ENCODE results near the gene RNF213.
"Not testable (repeated sequence)": the region's sequence is repeated elsewhere in the genome, so short reads cannot be mapped to it uniquely, and the experiment has no call there.

Gene RNF213

GRCh38 chr17:80319999-80320344 is 59.3 kb downstream of the RNF213 start:
- DNase-seq (ENCODE audit: low read depth): no peak

DNA sequence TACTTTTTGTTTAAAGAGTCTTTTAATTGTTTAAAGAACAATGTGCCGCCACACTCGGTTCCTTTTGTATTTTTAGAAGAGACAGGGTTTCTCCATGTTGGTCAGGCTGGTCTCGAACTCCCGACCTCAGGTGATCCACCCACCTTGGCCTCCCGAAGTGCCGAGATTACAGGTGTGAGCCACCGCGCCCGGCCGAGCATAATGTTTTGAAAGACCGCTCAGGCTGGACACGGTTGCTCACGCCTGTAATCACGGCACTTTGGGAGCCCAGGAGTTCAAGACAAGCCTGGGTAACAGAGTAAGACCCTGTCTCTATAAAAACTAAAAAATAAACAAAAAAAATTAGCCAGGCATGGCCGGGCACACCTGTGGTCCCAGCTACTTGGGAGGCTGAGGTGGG is 59.8 kb downstream of the RNF213 start:
- DNase-seq (ENCODE audit: low read depth): no peak

- DNase-seq (ENCODE audit: low read depth): no peak
Observed at GRCh38 chr17:80322864-80323263, 62.2 kb downstream of the RNF213 start.

DNA sequence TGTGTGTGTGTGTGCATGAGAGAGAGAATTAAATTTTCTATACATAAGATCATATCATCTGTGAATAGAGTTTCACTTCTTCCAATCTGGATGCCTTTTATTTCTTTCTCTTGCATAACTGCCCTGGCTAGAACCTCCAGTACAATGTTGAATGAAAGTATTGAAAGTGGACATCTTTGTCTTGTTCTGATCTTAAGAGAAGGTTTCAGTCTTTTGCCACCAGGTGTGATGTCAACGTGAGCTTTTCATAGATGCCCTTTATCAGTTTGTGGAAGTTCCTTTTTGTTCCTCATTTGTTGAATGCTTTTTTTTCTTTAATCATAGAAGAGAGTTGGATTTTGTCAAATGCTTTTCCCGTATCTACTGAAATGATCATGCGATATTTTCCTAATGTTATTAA is 63.3 kb downstream of the RNF213 start:
- no peak for DNase-seq (ENCODE audit: low read depth)

- DNase-seq (ENCODE audit: low read depth): no peak
Observed at GRCh38 chr17:80327518-80327917, 66.9 kb downstream of the RNF213 start.

- DNase-seq (ENCODE audit: low read depth): no peak
Observed at GRCh38 chr17:80328634-80329380, 68.2 kb downstream of the RNF213 start.

- not testable (repeated sequence) for DNase-seq (ENCODE audit: low read depth)
Observed at GRCh38 chr17:80329421-80329820, 68.8 kb downstream of the RNF213 start.

DNA sequence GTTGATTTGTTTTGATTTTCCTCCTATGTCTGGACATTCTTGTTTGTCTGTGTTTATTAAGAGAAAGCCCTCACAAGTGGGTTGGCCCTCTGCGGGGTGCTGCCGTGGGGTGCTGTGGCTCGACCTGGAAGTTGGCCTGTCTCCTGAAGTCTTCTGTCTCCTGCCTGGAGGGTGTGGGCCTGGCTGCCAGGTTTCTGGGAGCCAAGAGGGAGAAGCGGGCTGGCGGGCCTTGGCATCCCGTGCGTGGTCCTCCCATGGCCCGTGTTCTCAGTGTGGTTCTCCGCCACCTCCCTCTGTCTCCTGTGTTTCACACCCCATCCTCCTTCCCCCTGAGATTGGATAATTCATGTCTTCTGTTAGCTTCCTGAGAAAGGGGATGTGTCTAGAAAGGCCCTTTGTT is 69.6 kb downstream of the RNF213 start:
- no peak for DNase-seq (ENCODE audit: low read depth)

DNA sequence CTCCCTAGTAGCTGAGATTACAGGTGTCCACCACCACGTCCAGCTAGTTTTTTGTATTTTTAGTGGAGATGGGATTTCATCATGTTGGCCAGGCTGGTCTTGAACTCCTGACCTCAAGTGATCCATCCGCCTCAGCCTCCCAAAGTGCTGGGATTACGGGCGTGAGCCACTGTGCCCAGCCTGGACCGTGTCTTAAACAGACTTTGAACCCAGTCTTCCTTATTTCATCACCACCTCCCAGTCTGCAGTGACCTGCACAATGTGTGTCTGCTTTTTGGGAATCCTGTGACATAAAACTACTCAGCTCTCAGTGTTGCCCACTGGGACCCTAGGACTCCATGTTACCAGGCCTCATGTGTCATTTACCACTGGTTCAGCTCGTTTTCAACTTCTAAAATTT is 70.3 kb downstream of the RNF213 start:
- not testable (repeated sequence) for DNase-seq (ENCODE audit: low read depth)

DNA sequence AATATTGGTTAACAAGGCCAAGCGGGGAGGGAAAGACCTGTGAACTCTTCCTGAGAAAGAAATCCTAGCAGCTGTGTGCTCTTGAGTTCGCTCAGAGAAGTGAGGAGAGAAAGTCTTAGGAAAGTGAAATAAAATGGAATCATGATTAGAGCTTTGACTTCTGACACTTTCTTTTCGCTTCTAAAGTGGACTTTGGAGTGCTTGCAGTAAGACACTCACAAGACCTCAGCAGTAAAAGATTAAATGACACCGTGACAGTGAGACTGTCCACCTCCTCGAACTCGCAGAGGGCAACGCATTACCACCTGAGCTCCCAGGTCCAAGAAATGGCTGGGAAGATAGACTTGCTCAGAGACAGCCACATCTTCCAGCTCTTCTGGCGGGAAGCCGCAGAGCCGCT is 71.2 kb downstream of the RNF213 start:
- DNase-seq (ENCODE audit: low read depth): no peak

DNA sequence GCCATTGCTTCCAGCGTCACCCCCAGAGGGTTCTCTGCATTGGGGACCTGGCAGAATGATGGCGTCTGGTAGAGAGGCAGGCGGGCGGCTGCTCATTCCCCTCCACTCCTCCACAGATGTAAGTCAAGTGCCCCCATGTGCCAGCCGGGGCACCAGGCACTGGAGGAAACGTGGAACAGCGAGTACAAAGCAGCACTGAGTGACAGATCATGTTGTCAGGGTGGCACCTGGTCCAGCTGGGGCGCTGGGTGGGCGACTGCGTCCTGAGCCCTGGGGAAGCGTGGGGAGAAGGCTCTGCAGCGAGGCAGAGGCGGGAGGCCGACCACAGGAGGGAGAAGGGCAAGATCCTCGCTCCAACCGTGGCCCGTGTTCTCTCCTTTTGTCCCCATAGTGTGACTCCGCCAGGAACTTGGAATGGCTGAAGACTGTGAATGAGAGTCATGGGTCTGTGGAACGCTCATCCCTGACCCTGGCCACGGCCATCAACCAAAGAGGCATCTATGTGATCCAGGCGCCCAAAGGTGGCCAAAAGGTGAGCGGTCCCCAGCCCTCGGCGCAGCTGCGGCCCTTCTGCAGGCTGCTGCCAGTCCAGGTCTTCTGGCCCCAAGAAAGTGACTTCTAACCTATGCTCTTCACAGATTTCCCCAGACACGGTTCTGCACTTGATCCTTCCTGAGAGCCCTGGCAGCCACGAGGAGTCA is 76.7 kb downstream of the RNF213 start:
- no peak for DNase-seq (ENCODE audit: low read depth)

DNA sequence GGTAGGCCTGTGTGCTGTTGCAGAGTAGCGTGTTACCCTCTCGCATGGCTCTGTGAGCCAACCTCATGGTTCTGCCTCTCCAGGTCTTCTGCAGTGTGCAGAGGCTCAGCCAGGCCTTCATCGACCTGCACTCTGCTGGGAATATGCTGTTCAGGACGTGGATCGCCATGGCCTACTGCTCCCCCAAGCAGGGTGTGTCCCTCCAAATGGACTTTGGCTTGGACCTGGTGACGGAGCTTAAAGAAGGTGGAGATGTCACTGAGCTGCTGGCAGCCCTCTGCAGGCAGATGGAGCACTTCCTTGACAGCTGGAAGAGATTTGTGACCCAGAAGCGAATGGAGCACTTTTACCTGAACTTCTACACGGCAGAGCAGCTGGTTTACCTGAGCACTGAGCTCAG is 78.5 kb downstream of the RNF213 start:
- no peak for DNase-seq (ENCODE audit: low read depth)

GRCh38 chr17:80339731-80340456 is 79.2 kb downstream of the RNF213 start:
- no peak for DNase-seq (ENCODE audit: low read depth)

DNA sequence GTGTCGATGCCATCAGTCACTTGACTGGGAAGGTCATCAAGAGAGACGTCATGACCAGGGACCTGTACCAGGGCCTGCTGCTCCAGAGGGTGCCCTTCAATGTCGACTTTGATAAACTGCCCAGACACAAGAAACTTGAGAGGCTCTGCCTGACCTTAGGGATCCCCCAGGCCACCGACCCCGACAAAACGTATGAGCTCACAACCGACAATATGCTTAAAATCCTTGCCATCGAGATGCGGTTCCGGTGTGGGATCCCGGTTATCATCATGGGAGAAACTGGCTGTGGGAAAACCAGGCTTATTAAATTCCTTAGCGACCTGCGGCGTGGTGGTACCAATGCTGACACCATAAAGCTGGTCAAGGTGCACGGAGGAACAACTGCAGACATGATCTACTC is 84.7 kb downstream of the RNF213 start:
- DNase-seq (ENCODE audit: low read depth): no peak

DNA sequence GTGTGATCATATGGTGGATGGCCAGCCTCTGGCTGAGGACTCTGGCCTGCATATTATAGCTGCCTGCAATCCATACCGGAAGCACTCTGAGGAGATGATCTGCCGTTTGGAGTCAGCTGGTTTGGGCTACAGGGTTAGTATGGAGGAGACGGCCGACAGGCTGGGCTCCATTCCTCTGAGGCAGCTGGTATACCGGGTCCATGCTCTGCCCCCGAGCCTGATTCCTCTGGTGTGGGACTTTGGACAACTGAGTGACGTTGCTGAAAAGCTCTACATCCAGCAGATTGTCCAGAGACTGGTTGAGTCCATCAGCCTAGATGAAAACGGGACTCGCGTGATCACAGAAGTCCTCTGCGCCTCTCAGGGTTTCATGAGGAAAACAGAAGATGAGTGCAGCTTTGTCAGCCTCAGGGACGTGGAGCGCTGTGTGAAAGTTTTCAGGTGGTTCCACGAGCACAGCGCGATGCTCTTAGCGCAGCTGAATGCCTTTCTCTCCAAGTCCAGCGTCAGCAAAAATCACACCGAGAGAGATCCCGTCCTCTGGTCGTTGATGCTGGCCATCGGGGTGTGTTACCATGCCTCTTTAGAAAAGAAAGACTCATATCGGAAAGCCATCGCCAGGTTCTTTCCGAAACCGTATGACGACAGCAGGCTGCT is 85.3 kb downstream of the RNF213 start:
- DNase-seq (ENCODE audit: low read depth): no peak

- DNase-seq (ENCODE audit: low read depth): no peak
Observed at GRCh38 chr17:80346498-80347275, 86.0 kb downstream of the RNF213 start.

DNA sequence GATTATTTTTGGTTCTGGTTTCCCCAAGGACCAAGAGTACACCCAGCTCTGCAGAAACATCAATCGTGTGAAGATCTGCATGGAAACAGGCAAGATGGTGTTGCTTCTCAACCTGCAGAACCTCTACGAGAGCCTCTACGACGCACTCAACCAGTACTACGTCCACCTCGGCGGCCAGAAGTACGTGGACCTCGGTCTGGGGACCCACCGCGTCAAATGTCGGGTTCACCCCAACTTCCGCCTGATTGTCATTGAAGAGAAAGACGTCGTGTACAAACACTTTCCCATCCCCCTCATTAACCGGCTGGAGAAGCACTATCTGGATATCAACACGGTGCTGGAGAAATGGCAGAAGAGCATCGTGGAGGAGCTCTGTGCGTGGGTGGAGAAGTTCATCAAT is 86.9 kb downstream of the RNF213 start:
- DNase-seq (ENCODE audit: low read depth): no peak

DNA sequence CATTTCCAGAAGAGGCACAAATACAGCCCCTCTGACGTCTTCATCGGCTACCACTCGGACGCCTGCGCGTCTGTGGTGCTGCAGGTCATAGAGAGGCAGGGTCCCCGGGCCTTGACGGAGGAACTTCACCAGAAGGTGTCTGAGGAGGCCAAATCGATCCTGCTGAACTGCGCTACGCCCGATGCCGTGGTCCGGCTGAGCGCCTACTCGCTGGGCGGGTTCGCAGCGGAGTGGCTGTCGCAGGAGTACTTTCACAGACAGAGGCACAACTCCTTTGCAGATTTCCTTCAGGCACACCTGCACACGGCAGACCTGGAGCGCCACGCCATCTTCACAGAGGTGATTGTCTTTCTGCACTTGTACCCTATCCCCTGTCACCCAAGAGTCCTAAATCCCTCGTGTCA is 87.3 kb downstream of the RNF213 start:
- DNase-seq (ENCODE audit: low read depth): no peak

GRCh38 chr17:80348551-80349150 is 88.0 kb downstream of the RNF213 start:
- no peak for DNase-seq (ENCODE audit: low read depth)

DNA sequence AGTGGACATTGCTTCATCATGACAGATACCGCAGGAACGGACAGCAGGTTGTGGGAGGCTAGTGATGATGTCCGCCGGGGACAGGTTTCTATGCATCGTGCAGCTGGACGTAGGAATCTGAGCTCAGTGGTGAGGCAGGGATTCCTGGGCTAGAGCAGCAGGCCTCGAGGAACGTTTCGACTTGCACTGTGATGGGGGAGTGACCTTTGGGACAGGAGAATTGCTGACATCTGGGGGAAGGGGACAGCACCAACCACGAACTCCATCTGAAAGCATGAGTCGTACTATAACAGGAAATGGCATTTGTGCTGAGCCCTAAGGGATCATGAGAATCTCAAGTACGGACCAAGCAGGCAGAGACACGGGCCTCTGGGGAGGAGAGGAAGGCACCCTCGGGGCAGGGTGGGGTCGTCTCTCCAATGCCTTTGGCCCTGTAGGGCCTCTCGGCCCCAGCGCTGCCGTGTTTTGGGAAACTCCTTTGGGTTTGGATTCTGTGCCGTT is 88.5 kb downstream of the RNF213 start:
- DNase-seq (ENCODE audit: low read depth): no peak

DNA sequence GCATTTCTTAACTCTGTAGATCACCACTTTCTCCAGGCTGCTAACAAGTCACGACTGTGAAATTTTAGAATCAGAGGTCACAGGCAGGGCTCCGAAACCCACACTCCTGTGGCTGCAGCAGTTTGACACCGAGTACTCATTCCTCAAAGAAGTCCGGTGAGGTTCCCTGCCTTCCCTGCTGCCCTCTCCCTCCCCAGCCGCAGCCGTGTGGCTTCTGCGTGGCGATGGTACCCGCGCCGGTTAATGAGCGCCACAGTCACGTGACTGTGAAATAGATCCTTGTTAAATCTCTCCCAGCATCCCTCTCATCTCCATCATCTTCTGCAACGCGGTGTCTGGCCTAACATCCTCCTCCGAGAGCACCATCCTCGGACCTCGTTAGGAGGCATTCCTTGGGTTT is 89.1 kb downstream of the RNF213 start:
- DNase-seq (ENCODE audit: low read depth): no peak

All from T-helper 22 cell (primary cell).